ACC112 (cell line): ENCODE measurements around the gene NR2E3.

Experiments
- H2AFZ ChIP-seq: fragments of 200-600 bp; sonication (generic); one replicate; pipeline ENCODE4 v1.6.0; 2017; ENCODE audit warnings: antibody characterized with exemption, low read length; ENCODE audit not compliant: unreplicated experiment
- H3K27ac ChIP-seq: fragments of 200-600 bp; sonication (generic); 2 replicates; pipeline ENCODE4 v1.5.1; 2014; ENCODE audit warnings: low read depth, mild to moderate bottlenecking, antibody characterized with exemption, low read length, moderate library complexity
- H3K27me3 ChIP-seq: fragments of 200-600 bp; sonication (generic); 2 replicates; pipeline ENCODE4 v1.6.1; 2014; ENCODE audit warnings: mild to moderate bottlenecking, antibody characterized with exemption, low read length, moderate library complexity, mixed read lengths; ENCODE audit not compliant: insufficient read depth
- H3K36me3 ChIP-seq: fragments of 200-600 bp; sonication (generic); 2 replicates; pipeline ENCODE4 v1.6.1; 2016; ENCODE audit warnings: mild to moderate bottlenecking, antibody characterized with exemption, low read length, moderate library complexity, mixed read lengths; ENCODE audit not compliant: insufficient read depth
- H3K4me1 ChIP-seq: fragments of 200-600 bp; sonication (generic); one replicate; pipeline ENCODE4 v1.6.1; 2016; ENCODE audit warnings: low read length, mixed read lengths; ENCODE audit not compliant: insufficient read depth, unreplicated experiment, control insufficient read depth
- H3K4me3 ChIP-seq: fragments of 200-600 bp; sonication (generic); 2 replicates; pipeline ENCODE4 v1.5.1; 2014; ENCODE audit warnings: mild to moderate bottlenecking, low read depth, low read length
- H3K79me2 ChIP-seq: fragments of 200-600 bp; sonication (generic); one replicate; pipeline ENCODE4 v1.6.0; 2016; ENCODE audit warnings: low read length; ENCODE audit not compliant: control insufficient read depth, unreplicated experiment, insufficient read depth

Gene NR2E3

DNA sequence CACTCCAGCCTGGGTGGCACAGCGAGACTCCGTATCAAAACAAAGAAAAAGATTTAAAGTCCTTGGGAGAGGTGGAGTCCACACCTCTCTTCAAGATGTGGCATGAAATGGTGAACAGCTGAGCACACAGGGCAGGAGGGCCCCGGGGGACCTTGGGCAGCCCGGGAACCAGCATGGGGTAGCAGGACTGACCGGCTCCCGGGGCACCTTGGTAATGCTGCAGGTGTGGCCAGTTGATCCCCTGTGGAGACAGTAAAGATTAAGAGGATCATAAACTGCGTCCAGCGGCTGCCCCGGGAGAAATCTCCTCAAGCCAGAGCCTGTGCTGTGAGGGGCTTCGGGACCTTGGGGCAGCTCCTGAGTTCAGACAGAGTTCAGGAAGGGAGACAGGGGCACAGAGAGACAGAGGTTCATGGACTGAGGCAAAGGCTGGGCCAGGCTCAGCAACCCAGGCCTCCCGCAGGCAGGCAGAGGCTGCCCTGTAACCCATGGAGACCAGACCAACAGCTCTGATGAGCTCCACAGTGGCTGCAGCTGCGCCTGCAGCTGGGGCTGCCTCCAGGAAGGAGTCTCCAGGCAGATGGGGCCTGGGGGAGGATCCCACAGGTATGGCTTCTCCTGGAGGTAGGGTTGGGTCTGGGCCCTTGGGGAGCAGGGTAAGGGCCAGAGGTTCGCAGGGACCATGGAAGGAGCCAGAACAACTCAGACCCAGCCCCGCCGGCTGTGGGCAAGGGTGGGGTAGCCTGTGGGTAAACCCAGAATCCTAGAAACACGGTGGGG, at the start of gene NR2E3:
Gene NR2E3, plus strand, starts transcription at position 299 of the 780 bp plus-strand sequence. Its CDS starts 190 bp downstream, at position 489.
- Histone ChIP-seq H3K4me3 (no peak within 1 kb of the TSS), H3K4me1 (peaks cover 18% of the 10 kb centered on the region), H3K27ac (no peak within 1 kb of the TSS), H3K79me2 (no peaks in the 10 kb centered on the region), H2AFZ (no peak within 1 kb of the TSS), H3K27me3 (no peaks in the 10 kb centered on the region), H3K36me3 (no peaks in the 10 kb centered on the region)

- Histone ChIP-seq H3K4me3 (no peak overlapping the region), H3K27ac (peak overlapping the region; percentile 62; the same call in 1 of the 2 replicates), H2AFZ (no peak overlapping the region), H3K79me2 (no peaks in the 10 kb centered on the region), H3K27me3 (no peaks in the 10 kb centered on the region), H3K36me3 (peaks cover 20% of the 10 kb centered on the region), H3K4me1 (peaks cover 7% of the 10 kb centered on the region)
Observed at GRCh38 chr15:71760852-71761251, 49.5 kb upstream of the NR2E3 start.

- no peak overlapping the region for H2AFZ ChIP-seq
- H3K27ac ChIP-seq, result peak overlapping the region; percentile 62
- H3K79me2 ChIP-seq, result no peaks in the 10 kb centered on the region
- peak overlapping the region; percentile 30; the same call in 1 of the 2 replicates for H3K4me3 ChIP-seq
- peaks cover 20% of the 10 kb centered on the region for H3K36me3 ChIP-seq
- peaks cover 7% of the 10 kb centered on the region for H3K4me1 ChIP-seq
- no peaks in the 10 kb centered on the region for H3K27me3 ChIP-seq
Observed at GRCh38 chr15:71761649-71762048, 48.7 kb upstream of the NR2E3 start.

DNA sequence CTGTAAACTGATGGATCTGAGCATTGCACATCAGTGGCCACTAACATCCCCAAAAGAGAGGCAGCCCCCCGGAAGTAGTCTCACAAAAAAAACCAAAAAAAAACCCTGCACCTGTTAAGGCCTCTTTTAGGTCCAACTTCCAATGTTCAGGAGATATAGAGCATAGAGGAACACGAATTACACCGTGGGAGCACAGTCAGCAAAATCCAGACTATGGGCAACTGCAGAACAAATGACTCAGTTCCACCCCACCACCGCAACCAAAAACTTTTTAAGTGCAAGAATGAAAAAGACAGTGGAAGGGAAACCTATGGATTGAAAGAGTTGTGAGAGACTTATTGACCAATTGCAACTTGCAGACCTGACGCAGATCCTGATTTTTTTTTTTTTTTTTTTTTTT, 42.2 kb upstream of the NR2E3 start:
- no peaks in the 10 kb centered on the region for H3K27me3 ChIP-seq
- H3K4me1 ChIP-seq, result no peaks in the 10 kb centered on the region
- H3K27ac ChIP-seq, result no peak overlapping the region
- H3K36me3 ChIP-seq, result peaks cover 3% of the 10 kb centered on the region; the same call in 1 of the 2 replicates
- H2AFZ ChIP-seq, result no peak overlapping the region
- H3K4me3 ChIP-seq, result no peak overlapping the region
- H3K79me2 ChIP-seq, result no peaks in the 10 kb centered on the region

DNA sequence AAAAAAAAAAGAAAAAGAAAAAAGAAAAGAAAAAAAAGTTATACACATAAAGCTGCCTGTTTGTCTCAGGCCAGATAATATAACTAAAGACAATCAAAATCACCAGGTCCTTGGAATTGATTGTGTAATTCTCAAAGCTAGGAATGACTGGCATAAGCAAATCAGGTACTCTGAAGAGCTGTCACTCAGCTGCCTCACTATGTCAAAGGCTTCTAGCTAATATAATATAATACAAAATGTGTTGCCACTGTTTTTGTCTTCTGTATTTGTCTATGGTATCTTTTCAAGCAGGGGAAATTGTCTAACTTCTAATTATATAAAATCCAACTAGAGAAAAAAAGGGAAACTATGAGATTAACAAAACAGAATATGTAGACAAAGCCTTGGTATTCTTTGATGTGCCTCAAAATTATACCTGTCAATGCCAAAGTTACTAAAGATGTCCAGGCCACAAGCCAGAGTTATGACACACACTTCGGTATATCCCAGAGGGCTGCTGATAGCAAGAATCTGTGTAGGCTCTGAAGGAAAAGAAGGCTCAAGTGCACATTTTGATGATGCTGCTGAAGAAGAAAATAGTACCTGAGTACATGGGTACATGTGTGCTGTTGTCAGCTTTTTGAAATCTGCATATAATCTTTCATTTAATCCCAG, 37.0 kb upstream of the NR2E3 start:
- Histone ChIP-seq H3K4me1 (peaks cover 3% of the 10 kb centered on the region), H3K27ac (no peak overlapping the region)

GRCh38 chr15:71775856-71776255, 34.5 kb upstream of the NR2E3 start:
- no peak overlapping the region for H2AFZ ChIP-seq
- peaks cover 3% of the 10 kb centered on the region; the same call in 1 of the 2 replicates for H3K36me3 ChIP-seq
- peaks cover 17% of the 10 kb centered on the region for H3K4me1 ChIP-seq
- no peaks in the 10 kb centered on the region for H3K79me2 ChIP-seq
- no peak overlapping the region for H3K27ac ChIP-seq
- H3K4me3 ChIP-seq, result no peak overlapping the region
- H3K27me3 ChIP-seq, result no peaks in the 10 kb centered on the region

More for the DNA sequence above, 37.0 kb upstream of the NR2E3 start:
- Histone ChIP-seq H3K27me3 (no peaks in the 10 kb centered on the region), H3K36me3 (peaks cover 3% of the 10 kb centered on the region; the same call in 1 of the 2 replicates), H3K79me2 (no peaks in the 10 kb centered on the region), H2AFZ (no peak overlapping the region), H3K4me3 (no peak overlapping the region)

- Histone ChIP-seq H3K27ac (no peak overlapping the region), H3K36me3 (peaks cover 3% of the 10 kb centered on the region; the same call in 1 of the 2 replicates), H3K4me3 (no peak overlapping the region), H3K27me3 (no peaks in the 10 kb centered on the region), H2AFZ (no peak overlapping the region), H3K79me2 (no peaks in the 10 kb centered on the region), H3K4me1 (peaks cover 21% of the 10 kb centered on the region)
Observed at GRCh38 chr15:71776304-71776703, 34.0 kb upstream of the NR2E3 start.

DNA sequence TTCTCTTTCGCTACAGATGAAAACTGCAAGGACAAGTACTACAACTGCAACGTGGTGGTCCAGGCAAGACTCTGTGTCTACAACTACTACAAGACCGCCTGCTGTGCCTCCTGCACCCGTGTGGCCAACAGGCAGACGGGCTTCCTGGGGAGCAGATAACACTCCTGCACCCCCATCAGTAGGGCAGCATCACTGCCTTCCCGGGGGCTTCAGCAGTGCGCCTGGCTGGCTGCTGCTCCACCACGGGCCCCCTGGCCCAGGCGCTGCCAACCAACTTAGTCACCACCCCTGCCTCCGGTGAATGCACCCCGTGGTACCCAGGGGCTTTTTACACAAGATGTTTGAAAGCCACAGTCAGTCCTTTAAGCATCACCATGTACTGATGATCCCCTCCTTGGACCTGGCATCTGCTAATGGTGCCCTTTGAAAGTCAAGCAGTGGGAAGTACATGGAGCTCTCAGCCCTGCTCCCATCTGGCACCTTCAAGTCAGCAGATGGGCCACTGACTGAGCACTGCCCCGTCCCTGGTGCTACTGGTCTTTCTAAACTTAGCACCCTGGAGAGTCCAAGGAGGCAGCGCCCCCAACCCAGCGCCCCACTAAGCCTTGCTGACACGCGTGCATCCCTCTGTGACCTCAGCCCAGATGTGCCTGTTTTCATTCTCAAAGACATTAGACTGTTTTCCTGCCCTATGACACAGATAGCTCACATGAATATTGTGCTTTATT, 33.0 kb upstream of the NR2E3 start:
- H3K27ac ChIP-seq, result no peak overlapping the region
- no peak overlapping the region for H3K4me3 ChIP-seq
- no peaks in the 10 kb centered on the region for H3K36me3 ChIP-seq
- H3K27me3 ChIP-seq, result no peaks in the 10 kb centered on the region
- no peak overlapping the region for H2AFZ ChIP-seq
- no peaks in the 10 kb centered on the region for H3K79me2 ChIP-seq
- H3K4me1 ChIP-seq, result peaks cover 24% of the 10 kb centered on the region

DNA sequence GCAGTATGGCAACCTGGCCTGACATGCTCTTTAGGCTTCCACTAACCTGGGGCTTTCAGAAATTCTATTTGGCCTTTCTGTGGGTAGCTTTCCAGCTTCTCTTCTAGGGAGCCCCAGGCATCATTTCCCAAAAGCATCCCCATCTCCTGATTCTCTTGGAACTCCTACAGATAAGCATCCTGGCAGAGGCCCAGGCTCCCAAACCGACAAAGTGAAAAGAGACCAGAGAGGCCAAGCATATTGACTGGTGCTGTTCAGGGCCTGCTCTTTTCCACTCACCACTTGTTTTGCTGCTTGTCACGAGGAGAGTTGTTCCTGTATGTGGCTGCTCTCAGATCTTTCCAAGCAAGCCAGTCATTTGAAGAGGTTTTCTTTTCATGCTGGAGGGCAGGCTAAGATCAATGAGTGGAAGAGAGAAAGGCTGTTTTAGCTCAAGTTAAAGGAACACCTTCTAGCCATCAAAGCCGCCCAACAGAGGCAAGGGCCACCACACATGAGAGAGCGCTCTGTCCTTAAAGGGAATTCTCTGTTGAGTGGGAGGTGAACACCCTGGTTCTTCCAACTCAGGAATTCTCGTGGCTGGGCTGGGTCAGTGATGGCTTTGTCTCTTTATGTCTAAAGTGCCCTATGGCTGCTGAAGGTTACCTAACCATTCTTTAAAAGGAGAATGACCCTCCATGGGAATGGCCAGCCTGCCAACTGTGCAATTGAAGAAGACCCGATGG, 31.1 kb upstream of the NR2E3 start:
- H3K79me2 ChIP-seq, result no peaks in the 10 kb centered on the region
- H3K4me1 ChIP-seq, result peaks cover 24% of the 10 kb centered on the region
- no peaks in the 10 kb centered on the region for H3K36me3 ChIP-seq
- H2AFZ ChIP-seq, result no peak overlapping the region
- no peaks in the 10 kb centered on the region for H3K27me3 ChIP-seq
- peak overlapping the region; percentile 72; the same call in 1 of the 2 replicates for H3K27ac ChIP-seq
- no peak overlapping the region for H3K4me3 ChIP-seq
